HepG2 (cell line): Measurements from ENCODE around the gene UTRN. TPM values are rescaled to one million over a fixed set of nuclear protein-coding genes. Genes with fewer than 3 reads are reported as not detected.

Experiments used
- CEBPZ ChIP-seq: IDR thresholded peaks from 2 replicates; pipeline ENCODE4 v1.6.1; 2012; ENCODE audit warnings: low read length, improper control_type of control experiment
- CSRNP1 ChIP-seq: sonication (generic); formaldehyde crosslinking; IDR thresholded peaks from 2 replicates; pipeline ENCODE4 v1.8.1; 2023; ENCODE audit warnings: mild to moderate bottlenecking, missing genetic modification reagents
- MAF1 ChIP-seq: sonication (generic); formaldehyde crosslinking; IDR thresholded peaks from 2 replicates; pipeline ENCODE4 v1.5.0; 2020; ENCODE audit warnings: missing genetic modification reagents, borderline replicate concordance
- MXD4 ChIP-seq: IDR thresholded peaks from 2 replicates; pipeline ENCODE4 v1.6.1; 2016; ENCODE audit warnings: mild to moderate bottlenecking, missing biosample characterization, missing genetic modification reagents
- PBX2 ChIP-seq: IDR thresholded peaks from 2 replicates; pipeline ENCODE4 v1.6.1; 2016; ENCODE audit warnings: control low read depth
- RBFOX2 ChIP-seq: fragments of 200-400 bp; formaldehyde crosslinking; IDR thresholded peaks from 2 replicates; pipeline ENCODE4 v1.6.1; 2017; ENCODE audit warnings: low read depth, mild to moderate bottlenecking, low read length
- TFDP2 ChIP-seq: sonication (generic); formaldehyde crosslinking; IDR thresholded peaks from 2 replicates; pipeline ENCODE4 v1.4.0; 2020; ENCODE audit warnings: missing genetic modification reagents
- THAP7 ChIP-seq: sonication (generic); formaldehyde crosslinking; IDR thresholded peaks from 2 replicates; pipeline ENCODE4 v1.8.1; 2023; ENCODE audit warnings: mild to moderate bottlenecking, missing genetic modification reagents
- USF2 ChIP-seq, 2 experiments: sonication (generic) in 1 of 2; formaldehyde crosslinking in 1 of 2; IDR thresholded peaks; 2 replicates each; pipeline versions ENCODE4 v1.5.1 to v1.6.1; 2011 to 2020; ENCODE audit warnings: borderline replicate concordance in 1 of 2, low read depth in 1 of 2, low read length in 1 of 2, mild to moderate bottlenecking in 1 of 2, missing genetic modification reagents in 1 of 2, moderate library complexity in 1 of 2
- ZMAT3 ChIP-seq: sonication (generic); formaldehyde crosslinking; conservative IDR thresholded peaks from 2 replicates; pipeline ENCODE4 v1.7.0; 2021; ENCODE audit warnings: missing genetic modification reagents
- ZNF207 ChIP-seq: fragments of 450-650 bp; IDR thresholded peaks from 2 replicates; pipeline ENCODE4 v1.6.1; 2016; ENCODE audit warnings: antibody characterized with exemption, borderline replicate concordance
- ZNF275 ChIP-seq: sonication (generic); formaldehyde crosslinking; IDR thresholded peaks from 2 replicates; pipeline ENCODE4 v1.8.0; 2022; ENCODE audit warnings: missing genetic modification reagents, mild to moderate bottlenecking, inconsistent platforms, borderline replicate concordance
- ZNF547 ChIP-seq: sonication (generic); formaldehyde crosslinking; IDR thresholded peaks from 2 replicates; pipeline ENCODE4 v1.5.1; 2020; ENCODE audit warnings: mild to moderate bottlenecking, missing genetic modification reagents
- ZNF891 ChIP-seq: sonication (generic); formaldehyde crosslinking; IDR thresholded peaks from 2 replicates; pipeline ENCODE4 v1.5.0; 2020; ENCODE audit warnings: mild to moderate bottlenecking, missing genetic modification reagents
- polyA plus RNA-seq, 8 experiments: library from polyadenylated mRNA; depleted of rRNA in 3 of 8; stranded (reverse) in 7 of 8; unstranded in 1 of 8; fragments of >200 nt; fragmentation: Illumina TruSeq in 4 of 8; extraction: Trizol in 4 of 8; gene quantifications; 2 replicates each; pipeline versions ENCODE4 v1.2.1 to v1.2.3, GENCODE V29; 2011 to 2016; ENCODE audit warnings: low read depth in 4 of 8, missing spikeins in 1 of 8, mixed read lengths in 1 of 8; ENCODE audit not compliant: insufficient read depth in 1 of 8
- total RNA-seq, 5 experiments: library from RNA; depleted of rRNA; stranded (reverse); fragments of >200 nt; fragmentation: Illumina TruSeq; extraction: Trizol; gene quantifications; 2 replicates each; pipeline ENCODE4 v1.2.3, GENCODE V29; 2016; ENCODE audit warnings: low read depth in 1 of 5

Gene UTRN
- total and polyA plus RNA-seq, 2 of the 13 experiments (the other 11 are each of a cell fraction or from before 2014, with no cell fraction given): 102 to 116 TPM

GRCh38 chr6:144286503-144287393, 1.6 kb downstream of the UTRN start (continued):
- TF ChIP-seq ZNF275 (CRISPR knock-in tag): peak; percentile 68; the same call in 1 of the 2 replicates
- no peak for TF ChIP-seq TFDP2 (CRISPR knock-in tag)
- no peak for TF ChIP-seq CEBPZ
- peak; percentile 47; the same call in 1 of the 2 replicates for TF ChIP-seq ZNF547 (CRISPR knock-in tag)
- TF ChIP-seq ZNF891 (CRISPR knock-in tag): peak; percentile 90
- TF ChIP-seq USF2 (IDR thresholded peaks at IDR 0.05; ENCODE audit: low read depth, low read length): no peak
- no peak for TF ChIP-seq USF2 (CRISPR knock-in tag; IDR thresholded peaks at IDR 0.05; ENCODE audit: borderline replicate concordance)
- no peak; the same call in 1 of the 2 replicates for TF ChIP-seq MXD4 (CRISPR knock-in tag)
- TF ChIP-seq ZNF207: no peak
- no peak for TF ChIP-seq MAF1 (CRISPR knock-in tag)
- TF ChIP-seq PBX2 (CRISPR knock-in tag): peak; percentile 61; the same call in 1 of the 2 replicates
- TF ChIP-seq CSRNP1 (CRISPR knock-in tag): peak; percentile 73
- TF ChIP-seq ZMAT3 (CRISPR knock-in tag): peak; percentile 82
- 0 out of 2 replicates have a peak, but pooled peaks have one; percentile 36 for TF ChIP-seq THAP7 (CRISPR knock-in tag)
- peak; percentile 93 for TF ChIP-seq RBFOX2
